SK-N-SH treated with all-trans-retinoic acid at 6 μM for 48 hours (cell line): ENCODE results near the gene VPS13C.

Source experiments
- ARNTL ChIP-seq: fragments of 450-650 bp; formaldehyde crosslinking; IDR thresholded peaks from 2 replicates; pipeline ENCODE4 v1.5.0; 2020; ENCODE audit warnings: low read depth, mild to moderate bottlenecking, moderate library complexity, borderline replicate concordance
- GLIS3 ChIP-seq: fragments of 250-450 bp; sonication (Bioruptor Pico); IDR thresholded peaks from 2 replicates; pipeline ENCODE4 v1.5.0; 2020; ENCODE audit warnings: mild to moderate bottlenecking, moderate library complexity
- OSR1 ChIP-seq: fragments of 250-450 bp; sonication (Bioruptor Pico); IDR thresholded peaks from 2 replicates; pipeline ENCODE4 v1.8.0; 2022; ENCODE audit warnings: moderate library complexity, mild to moderate bottlenecking, inconsistent platforms
- SNAI2 ChIP-seq: fragments of 250-450 bp; sonication (Bioruptor Pico); IDR thresholded peaks from 2 replicates; pipeline ENCODE4 v1.5.0; 2020; ENCODE audit warnings: mild to moderate bottlenecking, moderate library complexity
- TOX ChIP-seq: fragments of 250-450 bp; sonication (Bioruptor Pico); IDR thresholded peaks from 2 replicates; pipeline ENCODE4 v1.8.0; 2021; ENCODE audit warnings: mild to moderate bottlenecking, moderate library complexity, borderline replicate concordance
- ZC3H10 ChIP-seq: fragments of 250-450 bp; sonication (Bioruptor Pico); IDR thresholded peaks from 2 replicates; pipeline ENCODE4 v1.5.1; 2021; ENCODE audit warnings: mild to moderate bottlenecking, moderate library complexity
- ZFP3 ChIP-seq: fragments of 250-450 bp; sonication (Bioruptor Pico); IDR thresholded peaks from 2 replicates; pipeline ENCODE4 v1.5.0; 2020; ENCODE audit warnings: mild to moderate bottlenecking, moderate library complexity
- ZNF8 ChIP-seq: fragments of 450-650 bp; formaldehyde crosslinking; IDR thresholded peaks from 2 replicates; pipeline ENCODE4 v1.5.0; 2020; ENCODE audit warnings: mild to moderate bottlenecking, moderate library complexity
- TF ChIP-seq, protein P1 (sequence below): fragments of 250-450 bp; sonication (Bioruptor Pico); IDR thresholded peaks from 2 replicates; pipeline ENCODE4 v1.5.1; 2020; ENCODE audit warnings: low read depth, mild to moderate bottlenecking, moderate library complexity
- TF ChIP-seq, protein P2 (sequence below): fragments of 250-450 bp; sonication (Bioruptor Pico); IDR thresholded peaks from 2 replicates; pipeline ENCODE4 v1.5.1; 2021; ENCODE audit warnings: mild to moderate bottlenecking, moderate library complexity

DNA sequence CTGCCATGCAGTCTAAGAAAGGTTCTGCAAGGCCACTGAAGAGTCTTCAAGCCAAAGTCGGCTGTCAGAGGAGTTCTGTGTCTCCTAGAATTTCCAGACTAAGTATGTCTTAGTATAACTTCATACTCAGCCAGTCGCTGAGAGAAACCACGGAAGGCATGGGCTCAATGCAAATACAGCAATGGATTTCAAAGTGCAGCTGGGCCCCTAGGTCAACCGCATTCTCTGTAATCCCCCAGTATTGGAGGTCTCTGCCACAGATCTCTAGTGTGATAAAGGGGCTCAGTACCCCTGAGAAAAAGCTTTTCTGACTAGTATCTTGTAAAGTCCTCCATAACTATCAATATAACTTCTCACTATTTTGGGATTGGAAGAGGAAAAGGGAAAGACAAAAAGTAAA is 208.3 kb downstream of the VPS13C start:
- TF ChIP-seq OSR1 = no peak
- TF ChIP-seq, protein P1, sequence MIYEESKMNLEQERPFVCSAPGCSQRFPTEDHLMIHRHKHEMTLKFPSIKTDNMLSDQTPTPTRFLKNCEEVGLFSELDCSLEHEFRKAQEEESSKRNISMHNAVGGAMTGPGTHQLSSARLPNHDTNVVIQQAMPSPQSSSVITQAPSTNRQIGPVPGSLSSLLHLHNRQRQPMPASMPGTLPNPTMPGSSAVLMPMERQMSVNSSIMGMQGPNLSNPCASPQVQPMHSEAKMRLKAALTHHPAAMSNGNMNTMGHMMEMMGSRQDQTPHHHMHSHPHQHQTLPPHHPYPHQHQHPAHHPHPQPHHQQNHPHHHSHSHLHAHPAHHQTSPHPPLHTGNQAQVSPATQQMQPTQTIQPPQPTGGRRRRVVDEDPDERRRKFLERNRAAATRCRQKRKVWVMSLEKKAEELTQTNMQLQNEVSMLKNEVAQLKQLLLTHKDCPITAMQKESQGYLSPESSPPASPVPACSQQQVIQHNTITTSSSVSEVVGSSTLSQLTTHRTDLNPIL = no peak
- TF ChIP-seq ARNTL (CRISPR knock-in tag) = no peak
- no peak for TF ChIP-seq GLIS3 (CRISPR knock-in tag)
- no peak for TF ChIP-seq TOX (CRISPR knock-in tag)
- TF ChIP-seq, protein P2, sequence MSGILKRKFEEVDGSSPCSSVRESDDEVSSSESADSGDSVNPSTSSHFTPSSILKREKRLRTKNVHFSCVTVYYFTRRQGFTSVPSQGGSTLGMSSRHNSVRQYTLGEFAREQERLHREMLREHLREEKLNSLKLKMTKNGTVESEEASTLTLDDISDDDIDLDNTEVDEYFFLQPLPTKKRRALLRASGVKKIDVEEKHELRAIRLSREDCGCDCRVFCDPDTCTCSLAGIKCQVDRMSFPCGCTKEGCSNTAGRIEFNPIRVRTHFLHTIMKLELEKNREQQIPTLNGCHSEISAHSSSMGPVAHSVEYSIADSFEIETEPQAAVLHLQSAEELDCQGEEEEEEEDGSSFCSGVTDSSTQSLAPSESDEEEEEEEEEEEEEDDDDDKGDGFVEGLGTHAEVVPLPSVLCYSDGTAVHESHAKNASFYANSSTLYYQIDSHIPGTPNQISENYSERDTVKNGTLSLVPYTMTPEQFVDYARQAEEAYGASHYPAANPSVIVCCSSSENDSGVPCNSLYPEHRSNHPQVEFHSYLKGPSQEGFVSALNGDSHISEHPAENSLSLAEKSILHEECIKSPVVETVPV (CRISPR knock-in tag) = no peak
- no peak for TF ChIP-seq ZC3H10 (CRISPR knock-in tag)
- no peak for TF ChIP-seq ZFP3 (CRISPR knock-in tag)
- TF ChIP-seq ZNF8 (CRISPR knock-in tag) = no peak
- no peak for TF ChIP-seq SNAI2 (CRISPR knock-in tag)
